Bone marrow (tissue), 2 donors: Measurements from ENCODE around the gene SS18L1.
"Not testable (repeated sequence)": the region's sequence is repeated elsewhere in the genome, so short reads cannot be mapped to it uniquely, and the experiment has no call there.

ENCODE experiments used
- DNase-seq, 2 donors: peaks; one replicate each; lab custom pipeline; 2025; lab: John Stamatoyannopoulos, UW

SS18L1 gene

GRCh38 chr20:62143081-62143956 is at the start of gene SS18L1, which contains the start of gene PSMA7:
TSS of gene SS18L1 (plus strand) at chr20:62143769. CDS start at chr20:62143821, 52 bp downstream.
TSS of gene PSMA7 (minus strand) at chr20:62143394. CDS start at chr20:62143303, 91 bp downstream.
- peak; percentile 64 to 83 for DNase-seq

- no peak for DNase-seq
These were observed 46.9 kb upstream of the SS18L1 start for GRCh38 chr20:62096421-62097380.

GRCh38 chr20:62097881-62098407 is 45.6 kb upstream of the SS18L1 start:
- no peak for DNase-seq

- DNase-seq: no peak
These were observed 42.5 kb upstream of the SS18L1 start for GRCh38 chr20:62101078-62101477.

GRCh38 chr20:62103508-62104233 is 39.9 kb upstream of the SS18L1 start:
- no peak for DNase-seq

- no peak for DNase-seq
These were observed 39.3 kb upstream of the SS18L1 start for GRCh38 chr20:62104234-62104789.

GRCh38 chr20:62104791-62105345 is 38.7 kb upstream of the SS18L1 start:
- DNase-seq: no peak

- DNase-seq: no peak
These were observed 38.0 kb upstream of the SS18L1 start for GRCh38 chr20:62105592-62105991.

- no peak for DNase-seq
These were observed 32.4 kb upstream of the SS18L1 start for GRCh38 chr20:62111148-62111547.

GRCh38 chr20:62112368-62112767 is 31.2 kb upstream of the SS18L1 start:
- DNase-seq: no peak

- no peak for DNase-seq
These were observed 28.7 kb upstream of the SS18L1 start for GRCh38 chr20:62114894-62115293.

GRCh38 chr20:62115800-62116407 is 27.7 kb upstream of the SS18L1 start:
- not testable (repeated sequence) for DNase-seq

GRCh38 chr20:62116558-62117361 is 26.8 kb upstream of the SS18L1 start:
- no peak for DNase-seq

- no peak for DNase-seq
These were observed 26.3 kb upstream of the SS18L1 start for GRCh38 chr20:62117362-62117646.

GRCh38 chr20:62117658-62118057 is 25.9 kb upstream of the SS18L1 start:
- no peak for DNase-seq

- no peak for DNase-seq
These were observed 25.2 kb upstream of the SS18L1 start for GRCh38 chr20:62118113-62119043.

GRCh38 chr20:62119115-62119514 is 24.5 kb upstream of the SS18L1 start:
- no peak for DNase-seq

- DNase-seq: no peak
These were observed 23.8 kb upstream of the SS18L1 start for GRCh38 chr20:62119591-62120364.
